ENCODE results near the gene RBM11.
"Not testable (repeated sequence)": the region's sequence is repeated elsewhere in the genome, so short reads cannot be mapped to it uniquely, and the experiment has no call there.

Gene RBM11

DNA sequence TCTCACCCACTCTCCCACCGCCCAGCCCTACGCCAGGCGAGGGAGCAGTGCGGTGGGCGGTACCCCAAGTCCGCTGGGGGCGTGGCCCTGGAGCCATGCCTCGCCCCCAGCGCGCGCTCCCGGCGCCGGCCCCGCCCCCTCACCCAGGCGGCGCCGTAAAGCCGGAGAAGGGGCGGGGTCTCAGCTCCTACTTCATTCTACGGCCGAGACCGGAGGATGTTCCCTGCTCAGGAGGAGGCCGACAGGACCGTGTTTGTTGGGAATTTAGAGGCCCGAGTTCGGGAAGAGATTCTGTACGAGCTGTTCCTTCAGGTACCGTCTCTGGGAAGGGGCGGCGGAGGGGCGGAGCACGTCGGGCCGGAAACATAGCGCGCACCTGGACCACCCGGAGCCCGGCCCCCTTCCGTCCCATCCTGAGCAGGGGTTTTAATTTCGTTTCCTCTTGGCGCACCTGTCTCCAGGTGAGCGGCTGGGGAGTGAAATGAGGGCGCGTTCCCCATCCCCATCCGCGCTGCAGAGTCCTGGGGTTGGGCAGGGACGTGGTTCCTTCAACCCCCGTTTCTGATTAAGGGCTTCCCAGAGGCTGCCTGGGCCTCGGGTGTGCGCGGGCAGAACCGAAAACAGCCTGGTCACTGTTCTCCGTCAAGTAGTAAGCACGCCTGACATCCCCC is at the start of gene RBM11:
Gene RBM11, plus strand, starts transcription at position 187 of the 671 bp plus-strand sequence. Its CDS starts 30 bp downstream, at position 217.
- DNase-seq = peak; percentile 40

- DNase-seq = not testable (repeated sequence)
Measured at GRCh38 chr21:14166463-14167223, 49.3 kb upstream of the RBM11 start.

GRCh38 chr21:14206222-14206621 is 9.7 kb upstream of the RBM11 start:
- no peak for DNase-seq

DNA sequence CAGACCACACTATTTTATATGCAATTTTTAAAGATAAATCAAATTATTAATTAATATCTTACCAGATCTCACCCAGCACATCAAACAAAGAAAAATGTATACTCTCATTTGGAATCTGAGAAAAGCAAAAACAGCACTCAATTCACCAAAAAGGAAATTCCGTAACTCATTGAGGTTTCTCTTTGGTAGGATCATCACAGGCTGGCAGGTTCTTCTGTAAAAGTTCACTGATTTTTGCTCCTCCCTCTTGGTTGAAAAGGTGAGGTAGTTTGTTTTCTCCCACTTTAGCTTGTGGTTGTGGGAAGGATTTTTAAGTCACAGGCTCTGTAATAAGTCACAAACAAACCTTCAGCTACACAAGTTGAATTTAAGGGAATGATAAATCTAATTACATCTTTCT is 5.2 kb upstream of the RBM11 start, which contains the start of gene LIPI:
Gene LIPI, minus strand, starts transcription at position 218 of the 400 bp plus-strand sequence. Its CDS starts 110 bp downstream, at position 108.
- DNase-seq = no peak

DNA sequence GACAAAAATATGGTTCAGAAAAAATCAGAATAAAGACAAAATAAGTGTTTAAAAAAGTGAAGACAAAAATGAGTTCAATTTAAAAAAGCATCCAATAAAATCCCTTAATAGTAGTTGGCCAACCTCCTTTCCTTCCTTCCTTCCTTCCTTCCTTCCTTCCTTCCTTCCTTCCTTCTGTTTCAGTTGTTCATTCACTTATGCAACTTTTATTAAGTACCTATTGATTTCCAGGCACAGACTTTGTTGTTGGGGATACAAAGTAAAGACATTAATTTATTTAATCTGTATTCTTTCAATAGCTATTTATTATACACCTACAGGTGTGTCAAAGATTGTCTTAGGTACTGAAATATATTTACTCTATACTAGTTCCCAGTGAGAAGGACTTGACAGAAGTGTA is 2.8 kb upstream of the RBM11 start:
- DNase-seq = no peak

- DNase-seq = no peak
Measured at GRCh38 chr21:14223365-14223764, 7.4 kb downstream of the RBM11 start.

GRCh38 chr21:14229399-14229798 is 13.4 kb downstream of the RBM11 start:
- DNase-seq = no peak

- DNase-seq = no peak
Measured at GRCh38 chr21:14235101-14235500, 19.1 kb downstream of the RBM11 start.

DNA sequence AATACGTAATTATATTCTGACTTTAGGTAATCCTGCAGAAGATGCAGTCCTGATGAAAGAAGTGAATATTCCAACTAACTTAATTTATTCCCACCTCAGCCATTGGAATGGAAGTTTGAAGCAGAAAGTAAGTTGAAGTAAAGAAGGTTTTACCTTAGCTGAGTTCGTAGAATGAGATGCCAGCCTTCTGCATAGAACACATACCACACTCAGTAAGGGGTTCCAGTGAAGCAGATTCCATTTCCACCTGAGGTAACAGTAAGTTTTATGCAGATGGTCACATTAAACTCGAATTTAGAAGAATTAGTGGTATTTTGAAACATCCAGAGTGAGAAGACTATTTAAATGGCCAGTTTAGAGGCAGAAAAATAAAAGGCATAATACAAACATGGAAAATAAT is 20.2 kb downstream of the RBM11 start:
- no peak for DNase-seq

DNA sequence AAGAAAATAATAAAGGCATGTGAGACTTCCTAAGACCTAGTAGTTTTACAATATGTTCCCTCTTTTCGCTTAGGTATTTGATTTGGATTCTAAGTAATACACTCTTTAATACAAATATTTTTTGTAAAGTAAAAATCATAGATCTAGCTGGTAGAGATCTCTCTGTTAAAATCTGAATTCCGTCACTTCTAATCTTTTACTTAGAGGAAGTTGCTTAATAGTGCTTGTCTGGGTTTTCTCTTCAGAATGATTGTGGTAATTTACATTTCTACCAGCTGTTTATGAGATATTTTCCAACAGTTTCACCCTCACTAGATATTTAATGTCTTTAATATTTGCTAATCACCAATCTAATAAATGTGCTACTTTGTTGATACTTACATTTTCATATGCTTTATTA is 23.3 kb downstream of the RBM11 start:
- DNase-seq = no peak

- DNase-seq = no peak
Measured at GRCh38 chr21:14241297-14241696, 25.3 kb downstream of the RBM11 start.

- DNase-seq = no peak
Measured at GRCh38 chr21:14243461-14243860, 27.5 kb downstream of the RBM11 start.

DNA sequence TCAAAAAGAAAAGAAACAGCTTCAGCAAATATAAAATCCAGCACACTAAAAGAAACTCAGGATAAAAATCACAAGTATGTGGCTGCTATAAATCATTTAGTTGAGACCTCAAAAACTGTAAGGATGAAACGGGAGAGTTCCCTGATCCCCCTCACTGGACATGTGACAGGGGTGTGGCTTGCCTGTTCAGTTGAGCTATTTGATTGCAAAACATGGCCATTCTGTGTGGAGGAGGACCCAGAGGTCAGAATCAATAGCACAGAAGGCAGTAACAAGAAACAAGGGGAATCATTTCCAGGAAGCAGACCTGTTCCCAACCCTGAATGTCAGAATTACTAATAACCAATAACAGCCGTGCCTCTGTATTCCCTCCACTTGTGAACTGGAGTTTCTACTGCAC is 27.9 kb downstream of the RBM11 start:
- DNase-seq = no peak

- no peak for DNase-seq
Measured at GRCh38 chr21:14244911-14245310, 29.0 kb downstream of the RBM11 start.

DNA sequence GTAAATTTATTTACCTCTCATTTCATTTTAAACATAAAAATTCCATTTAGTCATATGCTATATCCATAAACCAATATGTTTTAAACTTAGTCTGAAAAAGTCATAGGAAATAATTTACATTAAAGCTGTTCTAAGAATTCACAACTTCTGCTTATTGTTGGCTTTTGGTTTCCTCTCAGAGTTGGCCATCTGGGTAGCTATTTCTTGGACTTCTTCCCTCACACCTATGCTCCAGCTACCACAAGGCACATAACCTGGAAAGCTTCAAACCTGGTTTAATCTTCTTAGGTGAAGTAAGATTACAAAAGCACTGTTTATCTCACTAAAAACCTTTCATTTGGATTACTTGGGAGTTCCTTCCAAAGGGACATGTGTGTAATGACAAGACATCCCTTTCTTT is 29.8 kb downstream of the RBM11 start:
- DNase-seq = no peak

GRCh38 chr21:14251336-14251735 is 35.4 kb downstream of the RBM11 start:
- DNase-seq = no peak

- no peak for DNase-seq
Measured at GRCh38 chr21:14259747-14260146, 43.8 kb downstream of the RBM11 start.

DNA sequence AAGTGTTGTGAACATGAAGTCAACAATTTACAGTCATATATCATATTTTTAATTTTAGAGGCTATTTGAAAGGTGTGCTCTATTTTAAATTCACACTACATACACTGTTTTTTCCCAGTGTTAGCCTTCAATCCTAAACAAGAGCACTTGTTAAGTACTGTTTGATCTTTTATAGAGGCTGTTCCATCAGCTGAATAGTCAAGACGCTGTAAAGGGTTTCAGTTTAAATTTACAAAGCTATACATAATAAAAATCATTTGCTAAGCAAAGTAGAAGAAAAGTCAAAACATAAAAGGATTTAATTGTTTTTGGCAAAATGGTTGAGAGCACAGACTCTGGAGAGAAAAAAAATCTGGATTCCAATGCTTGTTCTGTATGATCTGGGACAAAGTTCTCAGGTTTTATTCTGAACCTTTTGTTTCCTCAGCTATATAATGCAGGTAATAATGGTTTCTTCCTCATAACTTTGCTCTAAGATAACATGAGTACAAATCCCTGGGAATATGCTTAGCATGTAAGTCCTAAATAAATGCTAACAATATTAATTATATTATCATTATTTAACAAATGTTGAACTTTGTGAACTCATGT is 44.3 kb downstream of the RBM11 start:
- no peak for DNase-seq

- no peak for DNase-seq
Measured at GRCh38 chr21:14262039-14262438, 46.1 kb downstream of the RBM11 start.

DNA sequence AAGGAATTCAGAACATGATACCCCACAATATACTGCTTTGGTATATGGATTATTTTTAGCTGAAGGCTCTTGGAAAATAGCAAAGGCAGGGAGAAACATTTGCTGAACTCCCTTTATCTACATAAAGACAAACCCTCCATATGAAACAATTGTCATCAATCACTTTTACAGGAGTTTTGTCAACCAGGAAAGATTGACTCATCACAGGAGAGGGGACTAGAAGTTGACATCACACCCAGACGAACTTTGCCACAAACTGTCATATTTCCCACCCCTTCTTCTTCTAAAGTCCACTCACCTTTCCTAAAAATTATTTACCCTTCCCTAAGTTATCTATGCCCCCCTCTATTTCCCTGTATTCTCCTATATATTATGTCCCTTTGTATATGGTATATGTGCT is 47.9 kb downstream of the RBM11 start:
- DNase-seq = no peak

- DNase-seq = no peak
Measured at GRCh38 chr21:14265023-14265422, 49.1 kb downstream of the RBM11 start.

DNA sequence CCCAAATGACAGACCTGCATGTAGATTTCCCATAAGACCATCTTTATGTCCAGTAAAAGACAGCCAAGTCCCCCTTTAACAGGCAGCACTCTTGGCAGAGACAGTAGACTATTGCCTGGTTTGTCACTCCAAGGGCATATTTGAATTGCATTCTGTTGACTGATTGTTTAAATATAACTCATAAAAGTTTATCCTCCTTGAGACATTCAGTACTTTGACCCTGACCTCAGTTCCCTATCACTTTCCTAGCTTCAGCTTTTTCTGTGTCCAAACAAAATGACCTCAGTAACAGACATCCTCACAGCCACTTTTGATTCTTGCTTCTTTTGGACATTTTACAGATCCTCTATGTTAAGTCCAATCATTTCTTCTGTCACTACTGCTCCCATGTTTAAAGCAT is 51.1 kb downstream of the RBM11 start:
- DNase-seq = no peak

GRCh38 chr21:14270631-14271030 is 54.7 kb downstream of the RBM11 start:
- DNase-seq = no peak

GRCh38 chr21:14271053-14271452 is 55.1 kb downstream of the RBM11 start:
- DNase-seq = no peak
